HK-2 (cell line): ENCODE data around the gene CYSRT1.
"Not testable (repeated sequence)": the region's sequence is repeated elsewhere in the genome, so short reads cannot be mapped to it uniquely, and the experiment has no call there.

Source experiments
- DNase-seq: peaks from one replicate; pipeline ENCODE4 v3.0.0-alpha.2; 2018; ENCODE audit not compliant: unreplicated experiment

CYSRT1 gene

GRCh38 chr9:137252555-137253506 is 27.9 kb downstream of the CYSRT1 start:
- DNase-seq: no peak

GRCh38 chr9:137253717-137254623 is 29.0 kb downstream of the CYSRT1 start:
- DNase-seq: no peak

GRCh38 chr9:137254624-137255447 is 29.9 kb downstream of the CYSRT1 start, which contains the start of gene NELFB:
Gene NELFB (plus strand): TSS chr9:137255327.
- peak; percentile 96 for DNase-seq

GRCh38 chr9:137255448-137256114 is 30.6 kb downstream of the CYSRT1 start:
- DNase-seq: peak; percentile 71

- no peak for DNase-seq
Measured at GRCh38 chr9:137256362-137256761, 31.4 kb downstream of the CYSRT1 start.

GRCh38 chr9:137256856-137257255 is 31.9 kb downstream of the CYSRT1 start:
- no peak for DNase-seq

- not testable (repeated sequence) for DNase-seq
Measured at GRCh38 chr9:137262173-137262908, 37.4 kb downstream of the CYSRT1 start.

GRCh38 chr9:137262909-137263285 is 37.9 kb downstream of the CYSRT1 start:
- DNase-seq: no peak

- DNase-seq: no peak
Measured at GRCh38 chr9:137263506-137263905, 38.5 kb downstream of the CYSRT1 start.

GRCh38 chr9:137264067-137264466 is 39.1 kb downstream of the CYSRT1 start:
- DNase-seq: no peak

- DNase-seq: no peak
Measured at GRCh38 chr9:137265496-137266161, 40.7 kb downstream of the CYSRT1 start.

GRCh38 chr9:137266162-137266527 is 41.2 kb downstream of the CYSRT1 start:
- no peak for DNase-seq

- DNase-seq: no peak
Measured at GRCh38 chr9:137266585-137267453, 41.8 kb downstream of the CYSRT1 start.

GRCh38 chr9:137267933-137268355 is 43.0 kb downstream of the CYSRT1 start:
- DNase-seq: no peak

GRCh38 chr9:137268538-137269201 is 43.7 kb downstream of the CYSRT1 start:
- DNase-seq: no peak

- no peak for DNase-seq
Measured at GRCh38 chr9:137269231-137269772, 44.3 kb downstream of the CYSRT1 start.

- DNase-seq: no peak
Measured at GRCh38 chr9:137270929-137271695, 46.1 kb downstream of the CYSRT1 start.
